ENCODE measurements around the gene MOXD1.

Gene MOXD1

GRCh38 chr6:132368916-132369481 is 32.3 kb downstream of the MOXD1 start:
- Histone ChIP-seq H3K4me2 (no peak overlapping the region), H3K79me2 (ENCODE audit: insufficient read depth, low read depth) (no peaks in the 10 kb centered on the region), H3K27ac (no peak overlapping the region), H3K36me3 (ENCODE audit: insufficient read depth) (no peaks in the 10 kb centered on the region; the same call in 1 of the 2 replicates), H4K20me1 (ENCODE audit: insufficient read depth) (no peaks in the 10 kb centered on the region), H2AFZ (ENCODE audit: low read depth) (no peak overlapping the region), H3K4me1 (ENCODE audit: low read depth, poor library complexity, severe bottlenecking) (peaks cover 28% of the 10 kb centered on the region), H3K4me3 (IDR thresholded peaks at IDR 0.05; ENCODE audit: insufficient read depth, low read depth, low read length) (no peak overlapping the region), H3K27me3 (ENCODE audit: insufficient read depth, low read depth) (no peaks in the 10 kb centered on the region), H3K9ac (no peak overlapping the region)
- TF ChIP-seq, protein P1, sequence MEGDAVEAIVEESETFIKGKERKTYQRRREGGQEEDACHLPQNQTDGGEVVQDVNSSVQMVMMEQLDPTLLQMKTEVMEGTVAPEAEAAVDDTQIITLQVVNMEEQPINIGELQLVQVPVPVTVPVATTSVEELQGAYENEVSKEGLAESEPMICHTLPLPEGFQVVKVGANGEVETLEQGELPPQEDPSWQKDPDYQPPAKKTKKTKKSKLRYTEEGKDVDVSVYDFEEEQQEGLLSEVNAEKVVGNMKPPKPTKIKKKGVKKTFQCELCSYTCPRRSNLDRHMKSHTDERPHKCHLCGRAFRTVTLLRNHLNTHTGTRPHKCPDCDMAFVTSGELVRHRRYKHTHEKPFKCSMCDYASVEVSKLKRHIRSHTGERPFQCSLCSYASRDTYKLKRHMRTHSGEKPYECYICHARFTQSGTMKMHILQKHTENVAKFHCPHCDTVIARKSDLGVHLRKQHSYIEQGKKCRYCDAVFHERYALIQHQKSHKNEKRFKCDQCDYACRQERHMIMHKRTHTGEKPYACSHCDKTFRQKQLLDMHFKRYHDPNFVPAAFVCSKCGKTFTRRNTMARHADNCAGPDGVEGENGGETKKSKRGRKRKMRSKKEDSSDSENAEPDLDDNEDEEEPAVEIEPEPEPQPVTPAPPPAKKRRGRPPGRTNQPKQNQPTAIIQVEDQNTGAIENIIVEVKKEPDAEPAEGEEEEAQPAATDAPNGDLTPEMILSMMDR (conservative IDR thresholded peaks at IDR 0.05; ENCODE audit: low read depth, low read length) = no peak

DNA sequence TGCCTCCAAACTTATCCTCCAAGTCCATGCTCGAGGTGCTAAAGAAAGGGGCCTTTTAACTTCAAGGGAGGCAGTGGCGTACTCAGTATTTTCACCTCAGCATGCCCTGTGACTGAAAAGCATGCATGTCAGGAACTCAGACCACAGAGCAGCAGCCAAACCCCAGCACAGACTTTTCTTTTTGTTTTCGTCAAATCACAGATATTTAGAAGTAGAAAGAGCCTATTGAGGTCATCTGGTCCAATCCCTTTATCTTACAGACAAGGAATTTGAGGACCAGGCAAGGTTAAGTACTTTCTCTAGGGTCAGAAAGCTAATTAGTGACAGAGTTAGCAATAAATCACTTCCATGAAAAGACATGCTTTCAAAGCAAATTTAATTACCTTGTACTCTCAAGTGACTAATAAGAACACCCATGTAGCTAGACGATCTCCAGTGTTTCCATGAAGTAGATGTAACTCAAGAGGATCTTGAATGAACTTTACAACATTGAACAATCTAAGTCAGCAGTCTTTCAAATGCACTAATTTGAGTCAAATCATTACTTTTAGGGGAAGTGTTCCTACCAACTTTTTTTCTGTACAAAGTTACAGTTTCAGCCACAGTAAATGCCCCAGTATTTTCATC is 35.9 kb downstream of the MOXD1 start:
- peak overlapping the region; percentile 92 for H3K4me2 ChIP-seq
- no peaks in the 10 kb centered on the region for H3K36me3 ChIP-seq (ENCODE audit: insufficient read depth)
- no peaks in the 10 kb centered on the region for H3K79me2 ChIP-seq (ENCODE audit: insufficient read depth, low read depth)
- peaks cover 36% of the 10 kb centered on the region for H3K4me1 ChIP-seq (ENCODE audit: low read depth, poor library complexity, severe bottlenecking)
- H4K20me1 ChIP-seq (ENCODE audit: insufficient read depth) = no peaks in the 10 kb centered on the region
- H3K27me3 ChIP-seq (ENCODE audit: insufficient read depth, low read depth) = no peaks in the 10 kb centered on the region
- H3K4me3 ChIP-seq (IDR thresholded peaks at IDR 0.05; ENCODE audit: insufficient read depth, low read depth, low read length) = no peak overlapping the region
- H3K27ac ChIP-seq = peak overlapping the region; percentile 72
- TF ChIP-seq, protein P1 (conservative IDR thresholded peaks at IDR 0.05; ENCODE audit: low read depth, low read length) = no peak
- 0 out of 2 replicates have a peak overlapping the region, but pooled peaks have one; percentile 0 for H2AFZ ChIP-seq (ENCODE audit: low read depth)
- H3K9ac ChIP-seq = 0 out of 2 replicates have a peak overlapping the region, but pooled peaks have one; percentile 0

- H3K27me3 ChIP-seq (ENCODE audit: insufficient read depth, low read depth) = no peaks in the 10 kb centered on the region
- TF ChIP-seq, protein P1 (conservative IDR thresholded peaks at IDR 0.05; ENCODE audit: low read depth, low read length) = no peak
- H3K9ac ChIP-seq = 0 out of 2 replicates have a peak overlapping the region, but pooled peaks have one; percentile 0
- H4K20me1 ChIP-seq (ENCODE audit: insufficient read depth) = no peaks in the 10 kb centered on the region
- peaks cover 36% of the 10 kb centered on the region for H3K4me1 ChIP-seq (ENCODE audit: low read depth, poor library complexity, severe bottlenecking)
- no peaks in the 10 kb centered on the region for H3K36me3 ChIP-seq (ENCODE audit: insufficient read depth)
- H3K27ac ChIP-seq = peak overlapping the region; percentile 72
- 0 out of 2 replicates have a peak overlapping the region, but pooled peaks have one; percentile 0 for H2AFZ ChIP-seq (ENCODE audit: low read depth)
- H3K4me3 ChIP-seq (IDR thresholded peaks at IDR 0.05; ENCODE audit: insufficient read depth, low read depth, low read length) = no peak overlapping the region
- H3K79me2 ChIP-seq (ENCODE audit: insufficient read depth, low read depth) = no peaks in the 10 kb centered on the region
- H3K4me2 ChIP-seq = peak overlapping the region; percentile 92
Observed at GRCh38 chr6:132364306-132365074, 36.8 kb downstream of the MOXD1 start.

DNA sequence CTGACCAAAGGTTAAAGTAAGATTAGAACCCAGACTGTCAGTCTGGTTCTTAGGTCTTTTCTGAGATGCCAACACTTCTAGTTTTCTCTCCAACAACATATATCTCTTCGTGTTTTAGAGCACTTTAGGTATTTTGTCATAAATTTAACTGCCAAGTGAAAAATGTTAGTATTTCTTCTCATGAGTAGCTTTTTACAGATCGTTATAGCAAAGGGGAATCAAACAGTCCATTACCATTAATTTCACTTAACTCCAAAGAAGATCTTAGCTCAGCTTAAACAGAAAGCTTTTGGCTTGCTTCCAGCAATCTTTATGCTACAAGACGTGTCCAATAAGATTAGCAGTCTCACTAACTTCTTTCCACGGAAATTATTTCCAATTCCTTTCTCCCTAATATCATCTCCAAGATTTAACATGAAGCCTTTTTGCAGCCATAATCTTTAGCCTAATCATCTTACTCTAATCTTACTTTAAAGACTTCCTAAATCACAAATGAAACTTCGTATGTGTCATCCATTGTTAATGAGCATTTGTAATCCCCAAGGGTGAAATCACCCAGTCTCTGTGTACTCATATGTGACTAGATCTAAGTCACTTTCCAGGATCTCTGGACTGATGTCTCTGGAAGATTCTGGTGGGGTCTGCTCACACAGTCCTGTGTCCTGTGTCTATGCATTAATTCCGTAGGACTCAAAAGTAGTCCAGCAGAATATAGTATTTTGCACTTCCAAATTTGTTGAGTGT is 38.7 kb downstream of the MOXD1 start:
- no peak overlapping the region for H3K4me2 ChIP-seq
- H3K4me1 ChIP-seq (ENCODE audit: low read depth, poor library complexity, severe bottlenecking) = peaks cover 36% of the 10 kb centered on the region
- H3K4me3 ChIP-seq (IDR thresholded peaks at IDR 0.05; ENCODE audit: insufficient read depth, low read depth, low read length) = no peak overlapping the region
- no peaks in the 10 kb centered on the region for H3K36me3 ChIP-seq (ENCODE audit: insufficient read depth)
- no peak overlapping the region for H3K9ac ChIP-seq
- TF ChIP-seq, protein P1 (conservative IDR thresholded peaks at IDR 0.05; ENCODE audit: low read depth, low read length) = no peak
- no peaks in the 10 kb centered on the region for H4K20me1 ChIP-seq (ENCODE audit: insufficient read depth)
- no peak overlapping the region for H2AFZ ChIP-seq (ENCODE audit: low read depth)
- H3K27me3 ChIP-seq (ENCODE audit: insufficient read depth, low read depth) = no peaks in the 10 kb centered on the region
- no peaks in the 10 kb centered on the region for H3K79me2 ChIP-seq (ENCODE audit: insufficient read depth, low read depth)
- no peak overlapping the region for H3K27ac ChIP-seq
